Measurements from ENCODE around the gene FGF14. TPM values are rescaled to one million over a fixed set of nuclear protein-coding genes. Genes with fewer than 3 reads are reported as not detected.
"Not testable (repeated sequence)": the region's sequence is repeated elsewhere in the genome, so short reads cannot be mapped to it uniquely, and the experiment has no call there.

FGF14 gene
- total RNA-seq, 5 donors from 2014 or later (not counting 1 experiment from before 2014, with no cell fraction given), result 0.03 TPM; not detected in 3

GRCh38 chr13:101846701-101847100 is 555.1 kb downstream of the FGF14 start:
- no peak overlapping the region for H3K4me3 ChIP-seq (ENCODE audit: control insufficient read depth in 1 of 2, extremely low read depth in 1 of 2, low read length in 1 of 2)

GRCh38 chr13:101846249-101846648 is 555.6 kb downstream of the FGF14 start:
- ChIA-PET CTCF (no interaction called here), POLR2A (no interaction called here)
- DNase-seq (no peak), ATAC-seq (replicated peaks in 1 of 4) (no peak)
- H3K4me1 Mint-ChIP-seq, result no peaks in the 10 kb centered on the region
- H3K36me3 ChIP-seq (ENCODE audit: control insufficient read depth in 2 of 2, extremely low read depth in 1 of 2, insufficient read depth in 1 of 2, low read length in 1 of 2), result no peaks in the 10 kb centered on the region
- no CpG with 5 or more reads among the region's 2 CpGs for WGBS (ENCODE audit: insufficient coverage)
- no peaks in the 10 kb centered on the region for H3K9me3 Mint-ChIP-seq
- no peaks in the 10 kb centered on the region for H3K36me3 Mint-ChIP-seq
- H3K4me1 ChIP-seq (ENCODE audit: control insufficient read depth in 1 of 2, extremely low read depth in 1 of 2, insufficient read depth in 2 of 2, low read length in 2 of 2), result no peaks in the 10 kb centered on the region
- peaks cover 1 to 18% of the 10 kb centered on the region in 2 donors for H3K27me3 Mint-ChIP-seq
- no peak overlapping the region for H3K27ac ChIP-seq (ENCODE audit: low read length)
- no peaks in the 10 kb centered on the region for H3K27me3 ChIP-seq (replicated peaks in 1 of 2; ENCODE audit: control insufficient read depth in 2 of 2, extremely low read depth in 1 of 2, insufficient read depth in 2 of 2, low read length in 1 of 2)
- no peak overlapping the region for H3K4me3 ChIP-seq (ENCODE audit: control insufficient read depth in 1 of 2, extremely low read depth in 1 of 2, low read length in 1 of 2)
- no peak overlapping the region for H3K27ac Mint-ChIP-seq
- no peaks in the 10 kb centered on the region for H3K9me3 ChIP-seq
- no peak overlapping the region for H3K4me3 Mint-ChIP-seq

More at GRCh38 chr13:101846701-101847100, 555.1 kb downstream of the FGF14 start:
- Histone ChIP-seq H3K27me3 (replicated peaks in 1 of 2; ENCODE audit: control insufficient read depth in 2 of 2, extremely low read depth in 1 of 2, insufficient read depth in 2 of 2, low read length in 1 of 2) (no peaks in the 10 kb centered on the region), H3K36me3 (ENCODE audit: control insufficient read depth in 2 of 2, extremely low read depth in 1 of 2, insufficient read depth in 1 of 2, low read length in 1 of 2) (no peaks in the 10 kb centered on the region), H3K4me1 (ENCODE audit: control insufficient read depth in 1 of 2, extremely low read depth in 1 of 2, insufficient read depth in 2 of 2, low read length in 2 of 2) (no peaks in the 10 kb centered on the region), H3K27ac (ENCODE audit: low read length) (no peak overlapping the region), H3K9me3 (no peaks in the 10 kb centered on the region)
- no peak for DNase-seq
- no CpG with 5 or more reads among the region's 4 CpGs for WGBS (ENCODE audit: insufficient coverage)
- no peaks in the 10 kb centered on the region for H3K9me3 Mint-ChIP-seq
- peaks cover 1 to 18% of the 10 kb centered on the region in 2 donors for H3K27me3 Mint-ChIP-seq
- H3K4me3 Mint-ChIP-seq, result no peak overlapping the region
- ChIA-PET POLR2A (no interaction called here), CTCF (no interaction called here)
- no peak overlapping the region for H3K27ac Mint-ChIP-seq
- ATAC-seq (replicated peaks in 1 of 4), result no peak
- no peaks in the 10 kb centered on the region for H3K36me3 Mint-ChIP-seq
- H3K4me1 Mint-ChIP-seq, result no peaks in the 10 kb centered on the region

- Mint-ChIP-seq H3K9me3 (no peaks in the 10 kb centered on the region), H3K27ac (no peak overlapping the region), H3K4me3 (no peak overlapping the region), H3K4me1 (no peaks in the 10 kb centered on the region), H3K36me3 (no peaks in the 10 kb centered on the region), H3K27me3 (peaks cover 1 to 18% of the 10 kb centered on the region in 2 donors)
- CTCF ChIA-PET, result no interaction called here
- WGBS (ENCODE audit: insufficient coverage), result 20% methylated on average over 1 of the region's 4 CpGs
- Histone ChIP-seq H3K36me3 (ENCODE audit: control insufficient read depth in 2 of 2, extremely low read depth in 1 of 2, insufficient read depth in 1 of 2, low read length in 1 of 2) (no peaks in the 10 kb centered on the region), H3K27ac (ENCODE audit: low read length) (no peak overlapping the region), H3K4me3 (ENCODE audit: control insufficient read depth in 1 of 2, extremely low read depth in 1 of 2, low read length in 1 of 2) (no peak overlapping the region), H3K27me3 (replicated peaks in 1 of 2; ENCODE audit: control insufficient read depth in 2 of 2, extremely low read depth in 1 of 2, insufficient read depth in 2 of 2, low read length in 1 of 2) (no peaks in the 10 kb centered on the region), H3K4me1 (ENCODE audit: control insufficient read depth in 1 of 2, extremely low read depth in 1 of 2, insufficient read depth in 2 of 2, low read length in 2 of 2) (no peaks in the 10 kb centered on the region), H3K9me3 (no peaks in the 10 kb centered on the region)
- DNase-seq, result no peak
- POLR2A ChIA-PET, result no interaction called here
- ATAC-seq (replicated peaks in 1 of 4), result no peak
Measured at GRCh38 chr13:101845245-101846020, 556.4 kb downstream of the FGF14 start.

- Mint-ChIP-seq H3K4me1 (no peaks in the 10 kb centered on the region), H3K27ac (no peak overlapping the region), H3K36me3 (no peaks in the 10 kb centered on the region), H3K9me3 (no peaks in the 10 kb centered on the region), H3K4me3 (no peak overlapping the region), H3K27me3 (peaks cover 3 to 10% of the 10 kb centered on the region in 2 donors)
- DNase-seq (no peak), ATAC-seq (replicated peaks in 1 of 4) (no peak)
- Histone ChIP-seq H3K27me3 (replicated peaks in 1 of 2; ENCODE audit: control insufficient read depth in 2 of 2, extremely low read depth in 1 of 2, insufficient read depth in 2 of 2, low read length in 1 of 2) (no peaks in the 10 kb centered on the region), H3K4me1 (ENCODE audit: control insufficient read depth in 1 of 2, extremely low read depth in 1 of 2, insufficient read depth in 2 of 2, low read length in 2 of 2) (no peaks in the 10 kb centered on the region), H3K4me3 (ENCODE audit: control insufficient read depth in 1 of 2, extremely low read depth in 1 of 2, low read length in 1 of 2) (no peak overlapping the region), H3K27ac (ENCODE audit: low read length) (no peak overlapping the region), H3K36me3 (ENCODE audit: control insufficient read depth in 2 of 2, extremely low read depth in 1 of 2, insufficient read depth in 1 of 2, low read length in 1 of 2) (no peaks in the 10 kb centered on the region), H3K9me3 (no peaks in the 10 kb centered on the region)
- ChIA-PET POLR2A (no interaction called here), CTCF (no interaction called here)
- WGBS (ENCODE audit: insufficient coverage), result 40% methylated on average over 1 of the region's 3 CpGs
Measured at GRCh38 chr13:101841698-101842097, 560.1 kb downstream of the FGF14 start.

- peaks cover 3 to 5% of the 10 kb centered on the region in 2 donors for H3K27me3 Mint-ChIP-seq
- H3K9me3 ChIP-seq, result no peaks in the 10 kb centered on the region
- H3K4me1 ChIP-seq (ENCODE audit: control insufficient read depth in 1 of 2, extremely low read depth in 1 of 2, insufficient read depth in 2 of 2, low read length in 2 of 2), result no peaks in the 10 kb centered on the region
- H3K9me3 Mint-ChIP-seq, result no peaks in the 10 kb centered on the region
- WGBS (ENCODE audit: insufficient coverage), result 80% methylated on average over 1 of the region's 2 CpGs
- POLR2A ChIA-PET, result no interaction called here
- no peaks in the 10 kb centered on the region for H3K36me3 Mint-ChIP-seq
- DNase-seq (no peak), ATAC-seq (replicated peaks in 1 of 4) (no peak)
- no peak overlapping the region for H3K4me3 ChIP-seq (ENCODE audit: control insufficient read depth in 1 of 2, extremely low read depth in 1 of 2, low read length in 1 of 2)
- H3K36me3 ChIP-seq (ENCODE audit: control insufficient read depth in 2 of 2, extremely low read depth in 1 of 2, insufficient read depth in 1 of 2, low read length in 1 of 2), result no peaks in the 10 kb centered on the region
- H3K27ac ChIP-seq (ENCODE audit: low read length), result no peak overlapping the region
- H3K27me3 ChIP-seq (replicated peaks in 1 of 2; ENCODE audit: control insufficient read depth in 2 of 2, extremely low read depth in 1 of 2, insufficient read depth in 2 of 2, low read length in 1 of 2), result no peaks in the 10 kb centered on the region
- no peaks in the 10 kb centered on the region for H3K4me1 Mint-ChIP-seq
- no peak overlapping the region for H3K27ac Mint-ChIP-seq
- H3K4me3 Mint-ChIP-seq, result no peak overlapping the region
- CTCF ChIA-PET, result no interaction called here
Measured at GRCh38 chr13:101838323-101838722, 563.5 kb downstream of the FGF14 start.

GRCh38 chr13:101837778-101838177 is 564.1 kb downstream of the FGF14 start:
- H3K4me1 Mint-ChIP-seq; H3K27me3 ChIP-seq (replicated peaks in 1 of 2; ENCODE audit: control insufficient read depth in 2 of 2, extremely low read depth in 1 of 2, insufficient read depth in 2 of 2, low read length in 1 of 2); H3K36me3 Mint-ChIP-seq; H3K27me3 Mint-ChIP-seq; ATAC-seq (replicated peaks in 1 of 4); H3K9me3 ChIP-seq; H3K9me3 Mint-ChIP-seq; POLR2A ChIA-PET; DNase-seq; H3K36me3 ChIP-seq (ENCODE audit: control insufficient read depth in 2 of 2, extremely low read depth in 1 of 2, insufficient read depth in 1 of 2, low read length in 1 of 2); H3K27ac Mint-ChIP-seq; H3K4me1 ChIP-seq (ENCODE audit: control insufficient read depth in 1 of 2, extremely low read depth in 1 of 2, insufficient read depth in 2 of 2, low read length in 2 of 2); H3K4me3 Mint-ChIP-seq; H3K4me3 ChIP-seq (ENCODE audit: control insufficient read depth in 1 of 2, extremely low read depth in 1 of 2, low read length in 1 of 2); CTCF ChIA-PET; H3K27ac ChIP-seq (ENCODE audit: low read length): not testable (repeated sequence)
- 74% methylated on average over 3 of the region's 4 CpGs for WGBS (ENCODE audit: insufficient coverage)

GRCh38 chr13:101837288-101837687 is 564.6 kb downstream of the FGF14 start:
- POLR2A ChIA-PET, result no interaction called here
- H3K27me3 ChIP-seq (replicated peaks in 1 of 2; ENCODE audit: control insufficient read depth in 2 of 2, extremely low read depth in 1 of 2, insufficient read depth in 2 of 2, low read length in 1 of 2), result no peaks in the 10 kb centered on the region
- no peak overlapping the region for H3K4me3 ChIP-seq (ENCODE audit: control insufficient read depth in 1 of 2, extremely low read depth in 1 of 2, low read length in 1 of 2)
- CTCF ChIA-PET, result no interaction called here
- Mint-ChIP-seq H3K36me3 (no peaks in the 10 kb centered on the region), H3K4me3 (no peak overlapping the region), H3K27me3 (peaks cover 3 to 7% of the 10 kb centered on the region in 2 donors), H3K4me1 (no peaks in the 10 kb centered on the region), H3K27ac (no peak overlapping the region), H3K9me3 (peaks cover 0 to 3% (median 0%) of the 10 kb centered on the region in 3 donors)
- ATAC-seq (replicated peaks in 1 of 4) (no peak), DNase-seq (no peak)
- H3K9me3 ChIP-seq, result no peaks in the 10 kb centered on the region
- no peak overlapping the region for H3K27ac ChIP-seq (ENCODE audit: low read length)
- WGBS (ENCODE audit: insufficient coverage), result no CpG with 5 or more reads among the region's 2 CpGs
- H3K36me3 ChIP-seq (ENCODE audit: control insufficient read depth in 2 of 2, extremely low read depth in 1 of 2, insufficient read depth in 1 of 2, low read length in 1 of 2), result no peaks in the 10 kb centered on the region
- no peaks in the 10 kb centered on the region for H3K4me1 ChIP-seq (ENCODE audit: control insufficient read depth in 1 of 2, extremely low read depth in 1 of 2, insufficient read depth in 2 of 2, low read length in 2 of 2)
